Skin of body (tissue), 2 donors: Measurements from ENCODE around the gene F12. TPM values are rescaled to one million over a fixed set of nuclear protein-coding genes. Genes with fewer than 3 reads are reported as not detected.

Experiments
- DNase-seq: peaks from one replicate; lab custom pipeline; 2025; lab: John Stamatoyannopoulos, UW
- total RNA-seq: library from RNA; depleted of rRNA; stranded (reverse); fragments of >200 nt; gene quantifications from one replicate; pipeline ENCODE4 v1.2.3, GENCODE V29; 2014

The F12 gene
- total RNA-seq, 1 donor from 2014 or later: 1.3 TPM

DNA sequence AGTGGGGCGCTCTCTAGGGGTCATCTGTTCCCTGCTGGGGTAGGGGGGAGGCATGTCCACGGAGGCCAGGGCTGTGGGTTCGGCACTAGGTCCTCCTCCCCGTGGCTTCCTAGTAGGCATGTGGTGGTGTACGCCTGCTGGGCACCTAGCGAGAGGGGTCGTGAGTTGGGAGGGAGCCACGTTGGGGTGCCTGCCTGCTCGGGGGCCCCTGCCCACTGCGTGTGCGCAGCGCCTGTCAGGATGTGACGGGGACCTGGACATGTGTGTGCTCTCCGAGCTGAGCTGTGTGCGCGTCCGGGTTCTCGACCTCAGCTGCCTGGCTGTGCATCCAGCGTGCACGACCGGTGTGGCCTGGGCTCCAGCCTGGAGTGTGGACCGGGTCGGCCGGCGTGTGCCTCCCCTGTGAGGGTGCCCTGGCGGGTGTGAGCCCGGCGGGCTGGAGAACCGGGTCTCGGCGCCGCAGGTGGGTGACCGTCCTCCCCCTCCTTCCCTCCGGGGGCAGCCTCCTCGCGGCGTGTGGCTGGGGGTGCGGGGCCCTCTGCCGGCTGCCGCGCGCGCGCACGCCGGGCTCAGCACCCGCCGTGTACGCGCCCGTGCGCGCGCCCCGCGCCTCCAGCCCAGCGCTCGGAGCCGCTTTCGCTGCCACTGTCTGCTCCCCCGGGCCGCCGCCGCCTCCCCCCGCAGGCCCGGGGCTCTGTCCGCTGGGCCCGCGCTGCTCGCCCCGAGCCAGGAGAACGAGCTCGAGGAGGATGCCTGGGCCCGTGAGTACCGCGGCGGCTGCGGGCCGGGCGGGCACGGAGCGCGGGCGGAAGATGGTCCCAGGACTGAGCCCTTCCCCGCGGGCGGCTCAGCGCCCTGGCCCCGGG lies 37.1 kb upstream of the F12 start, which contains the start of gene PRR7:
TSS of gene PRR7 (plus strand) at position 615 of the 866 bp plus-strand sequence. CDS start 8,254 bp downstream, outside the sequence.
- peak; percentile 39 for DNase-seq

DNA sequence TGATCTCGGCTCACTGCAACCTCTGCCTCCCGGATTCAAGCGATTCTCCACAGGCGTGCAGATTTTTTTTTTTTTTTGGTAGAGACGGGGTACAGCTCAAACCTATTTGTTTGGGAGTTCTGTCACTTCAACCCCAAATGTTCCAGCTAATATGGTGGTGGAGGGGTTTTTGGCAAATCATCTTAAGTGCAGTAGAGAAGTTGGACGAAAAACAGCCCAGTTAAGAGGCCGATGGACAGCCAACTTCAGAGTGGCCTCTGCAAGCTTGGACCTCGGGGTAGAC lies 36.5 kb upstream of the F12 start:
- no peak for DNase-seq

DNA sequence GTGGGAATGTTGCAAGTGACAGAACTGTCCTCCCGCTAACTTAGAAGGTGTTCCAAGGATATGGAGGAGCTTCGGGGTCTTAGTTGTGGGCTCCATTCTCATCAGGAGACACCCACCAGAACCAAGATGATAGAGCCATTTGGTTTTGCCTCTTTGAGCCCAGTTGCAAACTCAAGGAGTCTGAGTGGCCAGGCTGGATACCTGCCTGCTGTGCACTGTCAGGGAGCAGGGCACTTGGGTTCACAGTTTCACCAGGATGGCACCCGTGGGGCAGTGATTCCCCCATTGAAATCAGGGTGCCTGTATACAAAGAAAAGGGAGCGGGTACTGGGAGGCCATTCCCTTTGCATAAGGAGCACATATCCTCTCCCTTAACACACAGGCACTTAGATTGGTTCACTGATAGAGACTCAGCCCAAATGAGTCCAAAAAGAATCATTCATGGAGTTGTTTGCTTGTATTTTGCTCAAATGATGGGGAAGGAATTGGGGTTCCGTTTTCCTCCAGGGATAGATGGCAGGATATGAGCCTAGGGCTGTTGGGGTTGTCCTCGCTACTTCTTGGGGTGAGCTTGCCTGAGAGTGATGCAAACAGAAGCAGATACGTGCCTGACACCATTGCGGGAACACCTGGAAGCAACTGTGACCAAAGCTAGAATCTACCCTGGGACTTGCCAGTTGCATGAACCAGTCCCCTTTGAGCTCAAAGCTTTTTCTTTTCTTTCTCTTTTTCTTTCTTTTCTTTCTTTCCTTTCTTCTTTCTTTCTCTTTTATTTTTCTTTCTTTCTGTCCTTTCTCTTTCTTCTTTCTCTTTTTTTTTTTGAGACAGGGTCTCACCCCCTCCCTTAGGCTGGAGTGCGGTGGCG lies 35.9 kb upstream of the F12 start:
- no peak for DNase-seq

DNA sequence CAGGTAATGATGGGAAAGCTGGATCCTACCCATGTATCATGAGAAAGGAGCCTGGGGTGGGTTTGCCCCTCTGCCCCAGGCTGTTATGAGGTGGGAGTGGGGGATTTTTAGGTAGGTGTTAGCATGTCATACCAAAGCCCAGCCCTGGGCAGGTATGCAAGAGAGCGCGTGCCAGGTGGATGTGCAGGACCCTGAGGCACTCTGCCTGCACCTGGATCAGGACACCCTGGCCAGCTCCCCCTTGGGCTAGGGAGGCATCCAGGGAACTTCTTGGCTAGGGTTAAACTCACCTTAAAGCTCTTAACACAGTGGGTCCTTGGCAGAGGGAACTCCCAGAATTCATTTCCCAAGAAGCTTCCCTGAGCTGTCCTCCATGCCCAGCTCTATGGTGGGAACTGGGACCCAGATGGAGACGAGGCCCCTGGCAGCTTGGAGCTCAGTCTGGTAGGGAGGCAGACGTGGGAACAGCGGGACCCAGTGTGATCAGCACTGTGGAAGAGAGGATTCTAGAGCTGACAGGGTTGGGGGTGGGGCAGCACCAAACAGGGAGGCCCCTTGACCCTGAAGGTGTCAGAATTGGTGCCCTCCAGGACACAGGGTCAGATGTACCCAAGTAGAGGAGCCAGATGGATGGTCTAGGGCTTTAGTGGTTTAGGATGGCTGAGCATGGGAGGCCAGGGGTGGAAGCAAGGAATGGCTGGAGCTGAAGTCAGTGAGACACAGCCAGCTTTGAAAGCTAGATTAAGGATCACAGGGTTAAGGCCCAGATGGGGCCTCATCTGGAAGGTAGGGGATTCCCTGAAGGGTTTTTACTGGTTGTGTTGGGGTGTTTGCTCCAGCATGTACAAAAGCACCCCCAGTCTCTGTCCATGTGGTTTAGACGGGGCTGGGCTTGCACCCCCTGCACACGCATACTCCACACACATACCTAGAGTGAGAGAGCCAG lies 35.0 kb upstream of the F12 start:
- DNase-seq: no peak

DNA sequence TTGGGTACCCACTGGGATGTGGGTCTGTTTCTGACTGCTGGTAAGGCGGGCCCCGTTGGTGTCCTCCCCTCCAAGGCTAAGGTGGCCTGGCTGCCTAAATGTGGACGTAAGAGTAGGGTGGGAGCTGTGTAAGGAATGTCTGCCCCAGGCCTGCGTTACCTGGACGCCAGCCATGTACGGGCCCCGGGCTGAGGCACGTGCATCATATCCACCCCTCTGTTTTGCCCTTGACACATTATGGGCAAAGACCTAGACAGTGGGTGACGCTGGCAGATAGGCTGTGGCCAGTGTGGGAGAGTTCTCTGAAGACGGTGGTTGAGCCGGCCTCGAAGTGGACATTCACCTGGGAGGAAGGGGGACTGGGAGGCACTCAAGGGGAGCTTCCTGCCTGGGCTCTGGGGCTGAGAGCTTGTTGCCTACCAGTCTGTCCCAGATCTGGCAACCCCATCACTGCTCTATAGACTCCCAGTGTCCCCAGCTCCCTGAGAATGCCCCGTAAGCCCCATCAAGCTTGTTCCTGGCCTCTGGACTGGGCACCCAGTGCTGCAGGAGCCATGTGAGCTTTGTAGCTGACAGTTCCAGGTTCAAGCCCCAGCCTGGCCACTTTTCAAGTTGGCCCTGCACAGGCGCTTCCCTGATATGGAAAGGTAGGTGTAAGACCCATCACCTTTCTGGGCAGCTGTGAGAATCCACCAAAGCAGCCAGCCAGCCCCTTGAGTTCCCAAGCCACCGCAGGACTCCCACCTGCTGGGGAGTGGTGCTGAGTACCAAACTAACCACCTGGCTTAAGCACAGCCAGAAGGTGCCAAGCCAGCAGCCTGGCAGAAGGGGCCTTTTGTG lies 34.0 kb upstream of the F12 start:
- no peak for DNase-seq

DNA sequence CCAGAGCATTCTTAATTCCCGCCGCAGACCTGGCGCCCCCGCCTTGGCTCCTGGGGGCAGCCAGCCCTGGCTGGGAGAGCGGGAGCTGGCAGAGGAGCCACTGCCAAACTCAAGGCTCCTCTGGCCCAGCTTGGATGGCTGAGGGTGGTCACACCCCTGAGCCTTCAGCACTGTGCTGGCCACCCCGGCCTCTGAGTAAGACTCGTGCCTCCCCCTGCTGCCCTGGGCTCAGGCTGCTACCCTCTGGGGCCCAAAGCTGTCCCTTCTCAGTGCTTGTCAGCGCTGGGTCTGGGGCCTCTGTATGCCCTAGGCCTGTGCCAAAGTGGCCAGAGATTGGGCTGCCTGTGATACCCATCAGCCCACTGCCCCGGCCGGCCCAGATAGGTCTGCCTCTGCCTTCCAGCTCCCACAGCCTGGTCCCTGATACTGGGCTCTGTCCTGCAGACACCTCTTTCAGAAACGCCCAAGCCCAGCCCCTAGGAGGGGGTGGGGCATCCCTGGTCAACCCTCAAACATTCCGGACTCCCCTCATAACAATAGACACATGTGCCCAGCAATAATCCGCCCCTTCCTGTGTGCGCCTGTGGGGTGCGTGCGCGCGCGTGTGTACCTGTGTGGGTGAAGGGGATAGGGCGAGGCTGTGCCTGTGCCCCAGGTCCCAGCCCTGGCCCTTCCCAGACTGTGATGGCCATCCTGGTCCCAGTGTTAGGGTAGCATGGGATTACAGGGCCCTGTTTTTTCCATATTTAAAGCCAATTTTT lies 32.9 kb upstream of the F12 start:
- no peak for DNase-seq

DNA sequence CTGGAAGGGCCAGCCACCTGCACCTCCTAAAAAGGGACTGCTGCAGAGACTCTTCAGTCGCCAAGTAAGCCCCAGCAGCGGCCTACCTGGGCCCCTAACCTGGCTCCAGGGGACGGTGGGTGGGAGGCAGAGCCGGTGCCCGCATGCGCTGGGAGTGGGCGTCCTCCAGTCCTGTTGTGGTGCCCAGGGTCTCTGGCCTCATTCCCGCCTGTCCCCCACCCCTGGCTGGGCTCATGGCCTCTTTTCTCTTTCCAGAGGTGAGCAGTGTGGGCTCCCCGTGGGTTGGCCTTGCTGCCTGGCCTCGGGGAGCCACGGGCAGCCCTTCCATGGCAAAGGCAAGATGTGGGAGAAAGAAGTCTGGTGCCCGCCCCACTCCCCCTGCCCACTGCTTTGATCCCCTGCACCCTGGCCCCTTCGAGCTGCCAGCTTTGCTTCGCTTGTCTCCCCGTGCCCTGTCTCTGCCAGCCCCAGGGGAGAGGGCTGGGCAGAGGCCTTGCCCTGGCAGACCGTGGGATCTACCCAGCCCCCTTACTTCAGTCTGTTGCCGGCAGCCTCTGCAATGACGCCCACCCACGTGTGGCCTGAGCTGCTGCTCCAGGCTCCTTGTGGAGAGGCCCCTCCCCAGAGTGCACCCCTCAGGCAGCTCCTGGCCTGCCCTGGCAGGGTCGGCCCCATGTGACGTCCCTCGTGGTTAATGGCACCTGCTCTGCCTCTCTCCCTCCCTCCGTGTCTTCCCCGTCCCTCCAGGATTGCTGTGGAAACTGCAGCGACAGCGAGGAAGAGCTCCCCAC lies 31.8 kb upstream of the F12 start:
- no peak for DNase-seq

DNA sequence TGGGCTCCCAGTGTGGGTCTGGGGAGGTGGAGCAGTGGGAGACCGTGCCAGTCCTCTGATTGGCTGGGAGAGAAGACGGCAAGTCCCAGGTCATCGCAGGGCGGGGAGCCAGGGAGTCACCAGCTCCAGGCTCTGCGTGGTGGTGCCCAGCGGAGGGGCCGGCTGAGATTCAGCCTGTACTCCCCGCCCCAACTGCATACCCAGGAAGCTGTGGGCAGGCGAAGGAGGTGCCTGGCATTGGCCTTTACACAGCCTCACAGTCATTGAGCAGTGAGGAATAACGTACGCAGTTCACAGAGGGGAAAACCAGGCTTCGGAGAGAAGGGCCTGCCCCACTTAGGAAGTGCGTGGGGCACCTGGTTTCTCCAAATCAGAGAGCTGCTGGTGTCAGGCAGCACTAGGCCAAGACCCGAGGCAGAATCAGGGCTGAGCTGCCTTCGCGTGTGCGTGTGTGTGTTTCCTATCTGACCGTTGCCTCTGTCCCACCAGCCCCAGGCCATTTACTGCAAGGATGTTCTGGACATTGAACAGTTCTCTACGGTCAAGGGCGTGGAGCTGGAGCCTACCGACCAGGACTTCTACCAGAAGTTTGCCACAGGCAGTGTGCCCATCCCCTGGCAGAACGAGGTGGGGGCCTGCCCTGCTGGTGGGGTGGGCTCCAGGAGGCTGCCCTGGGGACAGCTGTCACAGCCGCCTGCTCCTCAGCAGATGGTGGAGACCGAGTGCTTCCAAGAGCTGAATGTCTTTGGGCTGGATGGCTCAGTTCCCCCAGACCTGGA lies 31.0 kb upstream of the F12 start:
- DNase-seq: no peak

DNA sequence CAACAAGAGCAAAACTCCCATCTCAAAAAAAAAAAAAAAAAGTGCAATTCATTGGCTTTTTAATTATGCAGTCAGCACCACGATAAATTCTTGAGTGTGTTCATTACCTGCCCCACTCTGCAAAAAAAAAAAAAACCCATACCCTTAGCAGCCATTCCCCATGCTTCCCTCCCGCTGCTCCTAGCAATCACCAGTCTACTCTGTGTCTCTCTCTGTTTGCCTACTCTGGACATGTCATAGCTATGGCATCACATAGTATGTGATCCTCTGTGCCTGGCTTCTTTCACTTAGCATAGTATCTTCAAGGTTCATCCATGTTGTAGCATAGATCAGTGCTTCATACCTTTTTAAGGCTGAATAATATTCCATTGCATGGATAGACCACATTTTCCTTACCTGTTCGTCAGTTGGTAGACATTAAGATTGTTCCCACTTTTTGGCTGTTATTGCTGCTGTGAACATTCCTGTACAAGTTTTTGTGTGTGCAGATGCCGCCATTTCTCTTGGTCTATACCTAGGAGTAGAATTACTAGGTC lies 30.2 kb upstream of the F12 start:
- no peak for DNase-seq

DNA sequence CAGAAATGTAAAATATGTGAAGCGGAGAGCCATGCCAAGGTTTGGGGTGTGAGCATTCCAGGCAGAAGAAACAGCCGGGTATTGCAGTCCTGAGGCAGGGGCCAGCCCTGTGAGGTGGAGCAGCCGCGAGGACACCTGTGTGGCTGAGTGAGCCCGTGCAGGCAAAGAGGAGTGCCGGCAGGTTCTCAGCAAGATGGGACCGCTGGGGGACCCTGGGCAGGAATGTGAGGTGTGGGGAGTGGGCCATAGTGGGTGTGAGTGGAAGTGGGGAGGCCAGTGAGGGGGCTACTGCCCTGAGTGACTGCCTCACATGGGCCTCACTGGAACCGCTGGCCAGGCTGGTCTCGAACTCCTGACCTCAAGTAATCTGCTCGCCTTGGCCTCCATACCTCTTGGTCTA lies 29.1 kb upstream of the F12 start:
- DNase-seq: no peak

DNA sequence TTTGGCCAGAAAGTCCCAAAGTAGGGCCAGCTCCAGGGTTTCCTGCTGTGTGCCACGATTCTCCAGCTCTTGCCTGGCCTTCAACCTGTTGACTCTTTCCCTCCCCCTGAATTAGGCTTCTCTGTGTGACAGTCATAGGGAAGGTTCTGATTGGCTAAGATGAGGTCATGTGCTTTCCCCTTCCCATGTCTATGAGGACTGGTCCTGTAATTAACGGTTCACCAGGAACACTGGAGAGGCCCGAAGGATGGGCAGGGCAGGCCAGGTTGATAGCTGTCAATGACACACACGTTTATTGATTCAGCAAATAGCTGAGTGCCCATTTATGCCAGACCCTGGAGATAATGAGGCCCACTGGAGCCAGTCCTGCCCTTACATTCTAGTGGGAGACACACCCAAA lies 28.3 kb upstream of the F12 start:
- no peak for DNase-seq

DNA sequence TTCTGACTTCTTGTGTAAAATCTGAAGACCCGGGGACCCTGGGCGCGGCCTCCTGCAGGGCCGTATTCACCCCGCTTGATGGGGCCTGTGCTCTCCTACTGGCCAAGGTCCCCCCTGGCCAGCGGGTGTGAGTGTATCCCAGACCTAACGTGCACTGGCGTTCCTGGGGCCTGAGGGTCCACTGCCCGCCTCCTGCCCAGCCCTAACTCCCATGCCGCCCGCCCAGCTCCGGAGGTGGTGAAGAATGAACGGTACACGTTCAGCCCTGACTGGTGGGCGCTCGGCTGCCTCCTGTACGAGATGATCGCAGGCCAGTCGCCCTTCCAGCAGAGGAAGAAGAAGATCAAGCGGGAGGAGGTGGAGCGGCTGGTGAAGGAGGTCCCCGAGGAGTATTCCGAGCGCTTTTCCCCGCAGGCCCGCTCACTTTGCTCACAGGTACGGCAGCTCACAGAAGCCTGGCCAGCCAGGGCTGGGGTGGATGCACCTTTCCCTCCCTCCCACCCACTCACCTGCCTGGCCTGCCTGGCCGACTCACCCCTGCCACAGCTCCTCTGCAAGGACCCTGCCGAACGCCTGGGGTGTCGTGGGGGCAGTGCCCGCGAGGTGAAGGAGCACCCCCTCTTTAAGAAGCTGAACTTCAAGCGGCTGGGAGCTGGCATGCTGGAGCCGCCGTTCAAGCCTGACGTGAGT lies 26.6 kb upstream of the F12 start:
- DNase-seq: no peak

DNA sequence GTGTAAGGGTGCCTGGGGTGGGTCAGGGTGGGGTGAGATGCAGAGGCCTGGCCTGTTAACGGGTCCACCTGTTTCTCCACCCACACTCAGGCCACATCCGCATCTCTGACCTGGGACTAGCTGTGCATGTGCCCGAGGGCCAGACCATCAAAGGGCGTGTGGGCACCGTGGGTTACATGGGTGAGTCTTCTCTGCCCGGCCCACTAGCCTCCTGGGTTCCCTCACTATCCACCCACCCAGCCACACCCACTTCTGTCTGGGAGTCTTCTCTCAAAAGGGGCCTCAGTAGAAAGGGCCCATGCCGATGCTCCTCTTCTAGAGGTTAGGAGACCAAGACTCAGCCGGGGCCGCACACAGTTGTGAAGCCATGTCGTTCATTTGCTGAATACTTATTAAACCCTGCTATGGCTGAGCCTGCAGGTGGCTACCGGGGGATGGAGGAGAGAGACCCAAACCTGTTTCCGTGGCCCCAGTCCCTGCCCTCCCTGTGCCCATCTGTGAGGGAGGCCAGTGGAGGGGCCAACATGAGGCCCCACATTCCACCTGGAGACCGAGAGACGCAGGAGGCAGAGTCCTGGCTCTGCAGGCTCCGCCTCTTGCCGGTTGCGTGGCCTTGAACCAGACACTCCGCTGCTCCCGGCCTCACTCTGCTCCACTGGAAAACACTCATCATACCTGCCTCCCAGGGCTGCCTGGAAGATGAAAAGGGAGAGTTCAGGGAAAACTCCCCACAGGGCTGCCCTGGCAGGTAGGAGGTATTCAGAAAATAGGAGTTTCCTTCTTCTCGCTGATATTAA lies 25.8 kb upstream of the F12 start:
- no peak for DNase-seq

DNA sequence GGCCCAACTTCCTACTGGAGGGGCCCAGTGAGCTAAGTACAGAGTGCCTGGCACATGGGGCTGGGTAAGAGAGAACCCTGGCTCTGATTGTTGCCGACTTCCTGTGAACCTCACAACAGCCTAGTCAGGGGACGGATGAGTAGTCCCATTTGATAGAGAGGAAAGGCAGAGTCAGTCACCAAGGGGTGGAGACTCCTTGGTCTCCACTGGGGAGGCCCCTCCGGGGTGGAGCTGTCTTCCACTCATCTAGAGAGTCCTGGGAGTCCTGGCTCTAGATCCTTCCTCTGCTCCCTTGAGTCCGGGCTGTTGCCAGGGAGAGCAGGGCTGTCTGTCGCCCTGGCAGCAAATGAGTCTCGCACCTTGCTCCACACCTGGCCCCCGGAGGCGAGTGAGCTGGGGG lies 25.1 kb upstream of the F12 start:
- DNase-seq: no peak

DNA sequence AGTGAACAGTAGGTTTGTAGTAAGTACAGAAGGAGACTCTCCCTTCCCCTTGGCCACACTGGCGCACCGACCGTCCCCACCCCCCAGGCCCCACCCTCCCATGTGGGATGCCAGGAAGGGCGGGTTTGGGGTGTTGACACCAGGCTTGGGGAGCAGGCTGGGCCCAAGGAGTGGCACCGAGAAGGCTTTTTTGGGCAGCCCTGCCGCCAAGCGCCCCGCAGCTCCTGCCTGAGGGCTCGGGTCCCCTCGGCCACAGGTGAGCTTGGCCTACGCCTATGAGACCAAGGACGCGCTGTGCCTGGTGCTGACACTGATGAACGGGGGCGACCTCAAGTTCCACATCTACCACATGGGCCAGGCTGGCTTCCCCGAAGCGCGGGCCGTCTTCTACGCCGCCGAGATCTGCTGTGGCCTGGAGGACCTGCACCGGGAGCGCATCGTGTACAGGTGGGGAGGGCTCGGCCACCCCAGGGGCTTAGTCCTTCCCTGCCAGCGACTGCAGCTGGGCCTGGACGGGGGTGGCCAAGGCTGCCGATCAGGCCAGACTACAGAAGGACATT lies 24.4 kb upstream of the F12 start:
- DNase-seq: no peak
